IPS-NIHi7 (cell line): Measurements from ENCODE around the gene SERPINB5.

Experiments used
- DNase-seq: peaks from one replicate; pipeline ENCODE4 v3.0.0; 2012; ENCODE audit warnings: mixed read lengths; ENCODE audit errors: extremely low spot score

SERPINB5 gene

GRCh38 chr18:63528863-63529492, 52.2 kb downstream of the SERPINB5 start:
- DNase-seq, result no peak

GRCh38 chr18:63532471-63532870, 55.7 kb downstream of the SERPINB5 start:
- DNase-seq, result no peak

- DNase-seq, result no peak
These were observed 57.9 kb downstream of the SERPINB5 start for GRCh38 chr18:63534615-63535014.

- DNase-seq, result no peak
These were observed 63.2 kb downstream of the SERPINB5 start for GRCh38 chr18:63539904-63540510.

- no peak for DNase-seq
These were observed 65.3 kb downstream of the SERPINB5 start, which contains the start of gene SERPINB12 for GRCh38 chr18:63542069-63542468. TSS of gene SERPINB12 (plus strand) at chr18:63542369. CDS start at chr18:63556160, 13,791 bp downstream.

GRCh38 chr18:63544017-63544416, 67.3 kb downstream of the SERPINB5 start:
- DNase-seq, result no peak

GRCh38 chr18:63545000-63545399, 68.2 kb downstream of the SERPINB5 start:
- DNase-seq, result no peak

GRCh38 chr18:63550068-63550467, 73.3 kb downstream of the SERPINB5 start:
- no peak for DNase-seq

GRCh38 chr18:63551769-63552168, 75.0 kb downstream of the SERPINB5 start:
- DNase-seq, result no peak

- no peak for DNase-seq
These were observed 75.8 kb downstream of the SERPINB5 start for GRCh38 chr18:63552581-63552980.

- no peak for DNase-seq
These were observed 76.3 kb downstream of the SERPINB5 start for GRCh38 chr18:63553081-63553480.
